K562 (cell line): Measurements from ENCODE around the gene CTCFL. TPM values are rescaled to one million over a fixed set of nuclear protein-coding genes. Genes with fewer than 3 reads are reported as not detected.
A peak's percentile ranks its signal among the peaks of the same experiment; 100 is the strongest.

Experiments
- ATAC-seq: fragments of 200-7000 bp; cut with Tn5 transposase; 3 replicates; pipeline ENCODE4 v1.9.1; 2020; ENCODE audit warnings: moderate library complexity
- BruUV-seq: library from RNA; stranded (reverse); fragments of 400-500 nt; replicated peaks from 2 replicates; lab custom pipeline; 2021; lab: Mats Ljungman, UMichigan
- CTCF ChIA-PET: fragments of 300-600 bp; formaldehyde crosslinking; extraction: SDS; loops from one replicate; lab custom pipeline; 2021; ENCODE audit warnings: low intra/inter-chr PET ratio; lab: Yijun Ruan, JAX
- POLR2A ChIA-PET: fragments of 300-600, 350-650 bp; sonication (Branson Sonifier 250); formaldehyde crosslinking; extraction: SDS; loops from one replicate; lab custom pipeline; 2021; ENCODE audit warnings: antibody characterized with exemption, inconsistent platforms; lab: Yijun Ruan, JAX
- DNase-seq, 4 experiments: peaks; one replicate each; pipeline versions ENCODE4 v3.0.0 to v3.0.0-alpha.2; 2011 to 2018; ENCODE audit warnings: low spot score in 3 of 4, mixed read lengths in 3 of 4; ENCODE audit errors: extremely low read depth in 1 of 4
- FAIRE-seq: peaks from 2 replicates; lab custom pipeline; 2011; peaks lifted over from hg19 to GRCh38; lab: Jason Lieb, UNC
- H2AFZ ChIP-seq: 2 replicates; pipeline ENCODE4 v1.6.0; 2011; ENCODE audit warnings: low read depth, low read length, control low read depth, inconsistent platforms
- H3K27ac ChIP-seq: fragments of 200-600 bp; 3 replicates; pipeline ENCODE4 v1.8.0; 2011; ENCODE audit warnings: low read depth, mild to moderate bottlenecking, control low read depth, inconsistent platforms, low read length, moderate library complexity, mixed read lengths; ENCODE audit errors: extremely low read depth
- H3K27me3 ChIP-seq, 2 experiments: fragments of 300-600 bp in 1 of 2; 2 replicates in 1 of 2; 3 replicates in 1 of 2; pipeline versions ENCODE4 v1.6.0 to v1.8.0; 2011; ENCODE audit warnings: inconsistent platforms in 2 of 2, low read length in 2 of 2, mild to moderate bottlenecking in 1 of 2, mixed read lengths in 1 of 2, moderate library complexity in 1 of 2; ENCODE audit not compliant: control insufficient read depth in 2 of 2, insufficient read depth in 2 of 2
- H3K36me3 ChIP-seq: fragments of 300-600 bp; 3 replicates; pipeline ENCODE4 v1.8.0; 2011; ENCODE audit warnings: mild to moderate bottlenecking, low read length, inconsistent platforms; ENCODE audit not compliant: control insufficient read depth, insufficient read depth
- H3K4me1 ChIP-seq, 2 experiments: fragments of 200-600 bp in 1 of 2; replicated peaks in 1 of 2; 2 replicates in 1 of 2; 3 replicates in 1 of 2; pipeline versions ENCODE4 v1.5.1 to v1.8.0; 2011; ENCODE audit warnings: inconsistent platforms in 2 of 2, low read length in 2 of 2, mild to moderate bottlenecking in 1 of 2, mixed read lengths in 1 of 2, moderate library complexity in 1 of 2; ENCODE audit not compliant: control insufficient read depth in 2 of 2, insufficient read depth in 2 of 2
- H3K4me2 ChIP-seq: 2 replicates; pipeline ENCODE4 v1.6.1; 2011; ENCODE audit warnings: low read length, control low read depth, inconsistent platforms, mixed read lengths; ENCODE audit not compliant: insufficient read depth
- H3K4me3 ChIP-seq: fragments of 200-600 bp; sonication (generic), shearing (Covaris generic); 2 replicates; pipeline ENCODE4 v1.5.1; 2016; ENCODE audit warnings: control low read depth, inconsistent platforms
- H3K79me2 ChIP-seq: fragments of 200-600 bp; 3 replicates; pipeline ENCODE4 v1.8.0; 2011; ENCODE audit warnings: low read length, inconsistent platforms; ENCODE audit not compliant: control insufficient read depth, insufficient read depth
- H3K9ac ChIP-seq, 2 experiments: 2 replicates each; pipeline versions ENCODE4 v1.6.0 to v1.6.1; 2011; ENCODE audit warnings: low read depth in 2 of 2, low read length in 2 of 2, control low read depth in 1 of 2, inconsistent platforms in 1 of 2, mild to moderate bottlenecking in 1 of 2, mixed read lengths in 1 of 2; ENCODE audit not compliant: insufficient read depth in 1 of 2
- H3K9me1 ChIP-seq: one replicate; pipeline ENCODE4 v1.6.0; 2011; ENCODE audit warnings: inconsistent platforms, mild to moderate bottlenecking, low read length, moderate library complexity; ENCODE audit not compliant: control insufficient read depth, insufficient read depth
- H3K9me3 ChIP-seq: replicated peaks from 2 replicates; pipeline ENCODE4 v1.5.1; 2011; ENCODE audit warnings: low read depth, low read length, inconsistent platforms; ENCODE audit not compliant: control insufficient read depth, insufficient read depth
- H4K20me1 ChIP-seq: replicated peaks from 2 replicates; pipeline ENCODE4 v1.6.1; 2011; ENCODE audit warnings: low read length, inconsistent platforms, mixed read lengths; ENCODE audit not compliant: control insufficient read depth, insufficient read depth
- CBFB ChIP-seq: sonication (generic); formaldehyde crosslinking; IDR thresholded peaks from 2 replicates; pipeline ENCODE4 v1.4.0; 2020; ENCODE audit warnings: mild to moderate bottlenecking, missing genetic modification reagents
- EP400 ChIP-seq: fragments of 450-650 bp; IDR thresholded peaks from 2 replicates; pipeline ENCODE4 v1.6.1; 2017; ENCODE audit warnings: antibody characterized with exemption, mild to moderate bottlenecking, moderate library complexity
- FOXJ2 ChIP-seq: fragments of 200-800 bp; sonication (Bioruptor generic); IDR thresholded peaks from 2 replicates; pipeline ENCODE4 v1.6.1; 2016; ENCODE audit warnings: missing genetic modification characterization, missing compliant biosample characterization
- HDAC3 ChIP-seq: fragments of 450-650 bp; IDR thresholded peaks from 2 replicates; pipeline ENCODE4 v1.6.1; 2018; ENCODE audit warnings: borderline replicate concordance, mild to moderate bottlenecking, moderate library complexity; ENCODE audit not compliant: partially characterized antibody
- WGBS: fragments of 100-300 bp; shearing (Covaris generic); methylation state at CpG from one replicate; pipeline ENCODE4 v1.1.6; 2016; ENCODE audit warnings: low coverage, mixed read lengths; ENCODE audit not compliant: insufficient coverage; ENCODE audit errors: missing lambda C conversion rate; 5-methylcytosine and 5-hydroxymethylcytosine counted together
- in situ Hi-C: fragments of 300-500 bp; cut with MboI; formaldehyde crosslinking; loops from 4 replicates; pipeline ENCODE4 v1.15.0; 2018; ENCODE audit warnings: inconsistent platforms, mixed read lengths
- intact Hi-C: fragments of 100-400 bp; cut with micrococcal nuclease; formaldehyde crosslinking; loops from 2 replicates; pipeline ENCODE4 v1.14.2; 2022
- polyA plus RNA-seq, 8 experiments: library from polyadenylated mRNA; depleted of rRNA in 4 of 8; stranded (reverse) in 5 of 8; unstranded in 3 of 8; fragments of >200 nt; fragmentation: Nextera tagmentation in 2 of 8; fragmentation: Illumina TruSeq in 1 of 8; extraction: Ambion mirVana in 2 of 8; extraction: Trizol in 1 of 8; gene quantifications; 2 replicates each; pipeline versions ENCODE4 v1.2.1 to v1.2.3, GENCODE V29; 2011 to 2014; ENCODE audit warnings: inconsistent platforms in 1 of 8, missing spikeins in 1 of 8
- total RNA-seq, 7 experiments: library from RNA; depleted of rRNA in 6 of 7; stranded (reverse); fragments of >200 nt in 6 of 7; fragmentation: Illumina TruSeq in 2 of 7; extraction: Trizol in 2 of 7; gene quantifications; 2 replicates each; pipeline versions ENCODE4 v1.2.1 to v1.2.3, GENCODE V29; 2011 to 2021; ENCODE audit warnings: low replicate concordance in 1 of 7
- TF ChIP-seq, protein P1 (sequence below): fragments of 250-450 bp; sonication (Bioruptor Pico); IDR thresholded peaks from 2 replicates; pipeline ENCODE4 v1.5.0; 2021
- TF ChIP-seq, protein P2 (sequence below), 2 experiments: fragments of 450-650 bp in 1 of 2; sonication (generic) in 1 of 2; formaldehyde crosslinking in 1 of 2; IDR thresholded peaks in 1 of 2; conservative IDR thresholded peaks in 1 of 2; 2 replicates each; pipeline versions ENCODE4 v1.6.1 to v1.8.1; 2016 to 2023; ENCODE audit warnings: mild to moderate bottlenecking in 2 of 2, moderate library complexity in 2 of 2, inconsistent platforms in 1 of 2, missing genetic modification reagents in 1 of 2
- TF ChIP-seq, protein P3 (sequence below): fragments of 450-650 bp; formaldehyde crosslinking; IDR thresholded peaks from 2 replicates; pipeline ENCODE4 v1.4.0; 2022; ENCODE audit warnings: missing genetic modification characterization
- TF ChIP-seq, protein P4 (sequence below): sonication (generic); formaldehyde crosslinking; IDR thresholded peaks from 2 replicates; pipeline ENCODE4 v1.8.1; 2022; ENCODE audit warnings: missing genetic modification reagents
- TF ChIP-seq, protein P5 (sequence below): sonication (generic); formaldehyde crosslinking; IDR thresholded peaks from 2 replicates; pipeline ENCODE4 v1.8.0; 2022; ENCODE audit warnings: missing genetic modification reagents, mild to moderate bottlenecking, moderate library complexity, borderline replicate concordance

The CTCFL gene
- total and polyA plus RNA-seq, 9 of the 15 experiments (the other 6 are each of a cell fraction or from before 2014, with no cell fraction given): 42.4 to 188 (median 111) TPM

DNA sequence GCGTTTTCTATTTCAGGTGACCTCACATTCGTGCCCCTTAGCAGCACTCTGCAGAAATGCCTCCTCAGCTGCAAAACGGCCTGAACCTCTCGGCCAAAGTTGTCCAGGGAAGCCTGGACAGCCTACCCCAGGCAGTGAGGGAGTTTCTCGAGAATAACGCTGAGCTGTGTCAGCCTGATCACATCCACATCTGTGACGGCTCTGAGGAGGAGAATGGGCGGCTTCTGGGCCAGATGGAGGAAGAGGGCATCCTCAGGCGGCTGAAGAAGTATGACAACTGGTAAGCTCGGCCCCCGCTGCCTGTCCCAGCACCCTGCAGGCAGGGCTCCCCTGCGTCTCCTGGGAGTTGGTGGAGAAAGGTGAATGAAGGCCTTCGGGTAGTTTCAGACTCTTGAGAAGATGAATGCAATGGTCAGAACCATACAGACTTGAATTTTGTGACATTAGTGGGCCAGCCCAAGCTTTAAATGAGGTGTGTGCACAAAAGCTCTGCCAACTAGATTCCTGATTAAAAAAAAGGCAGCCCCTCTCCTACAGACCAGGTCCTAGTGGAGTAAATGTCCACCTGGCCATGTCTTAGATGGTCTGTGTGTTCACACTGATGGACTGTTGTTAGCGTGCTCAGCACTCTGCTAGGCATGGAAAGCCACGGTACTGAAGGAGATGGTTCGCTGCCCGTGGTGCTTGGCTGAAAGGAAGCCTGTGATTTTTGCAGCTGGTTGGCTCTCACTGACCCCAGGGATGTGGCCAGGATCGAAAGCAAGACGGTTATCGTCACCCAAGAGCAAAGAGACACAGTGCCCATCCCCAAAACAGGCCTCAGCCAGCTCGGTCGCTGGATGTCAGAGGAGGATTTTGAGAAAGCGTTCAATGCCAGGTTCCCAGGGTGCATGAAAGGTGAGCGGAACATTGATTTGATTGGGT lies 36.7 kb upstream of the CTCFL start (continued):
- TF ChIP-seq CBFB (no peak), HDAC3 (no peak), FOXJ2 (tag) (no peak)

DNA sequence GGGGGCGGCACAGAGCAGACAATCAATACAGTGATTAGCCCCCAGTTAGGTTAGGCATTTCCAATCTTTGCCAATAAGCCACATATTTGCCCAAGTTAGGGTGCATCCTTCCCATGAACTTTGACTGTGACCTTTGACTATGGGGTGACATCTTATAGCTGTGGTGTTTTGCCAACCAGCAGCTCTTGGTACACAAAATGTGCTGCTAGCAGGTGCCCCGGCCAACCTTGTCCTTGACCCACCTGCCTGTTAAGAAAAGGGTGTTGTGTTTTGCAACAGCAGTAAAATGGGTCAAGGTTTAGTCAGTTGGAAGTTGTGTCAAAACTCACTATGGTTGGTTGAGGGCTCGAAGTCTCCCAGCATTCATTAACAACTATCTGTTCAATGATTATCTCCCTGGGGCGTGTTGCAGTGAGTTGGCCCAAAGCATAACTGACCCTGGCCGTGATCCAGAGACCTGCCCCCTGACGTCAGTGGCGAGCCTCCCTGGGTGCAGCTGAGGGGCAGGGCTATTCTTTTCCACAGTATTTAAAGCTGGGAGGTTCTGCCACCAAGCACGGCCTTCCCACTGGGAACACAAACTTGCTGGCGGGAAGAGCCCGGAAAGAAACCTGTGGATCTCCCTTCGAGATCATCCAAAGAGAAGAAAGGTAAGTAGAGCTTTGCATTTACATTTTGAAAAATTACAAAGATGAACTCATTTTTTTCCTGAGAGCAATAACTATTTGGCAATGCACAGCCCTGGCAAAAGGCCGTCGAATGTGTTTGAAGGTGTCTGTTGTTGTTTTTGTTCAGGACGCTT lies 35.8 kb upstream of the CTCFL start, which contains the start of gene PCK1:
Gene PCK1 (plus strand): TSS at position 557 of the 802 bp plus-strand sequence. CDS start 302 bp downstream, outside the sequence.
- ChIA-PET POLR2A (interaction anchor here (0.7 to 2.3 kb wide), 6 partner anchors 9 to 26 kb away, joined by 3 to 8 read pairs (median 4); no protein-coding TSS in a partner anchor), CTCF (interaction anchor here (0.6 kb wide), 1 partner anchor 34 kb away, joined by 7 read pairs; no protein-coding TSS in a partner anchor)
- intact Hi-C loops (no loop called here), in situ Hi-C loops (no loop called here)
- Histone ChIP-seq H3K4me2 (peak within 1 kb of the TSS; percentile 62), H3K9me1 (no peaks in the 10 kb centered on the region), H3K36me3 (no peaks in the 10 kb centered on the region), H3K79me2 (no peaks in the 10 kb centered on the region), H2AFZ (peak within 1 kb of the TSS; percentile 88), H3K27ac (peak within 1 kb of the TSS; percentile 78), H3K4me3 (no peak within 1 kb of the TSS), H3K4me1 (peaks cover 27 to 34% of the 10 kb centered on the region in 2 experiments), H4K20me1 (no peaks in the 10 kb centered on the region), H3K27me3 (no peaks in the 10 kb centered on the region), H3K9ac (peak within 1 kb of the TSS; percentile 16 to 81; a peak in 3 of 4 replicates), H3K9me3 (no peaks in the 10 kb centered on the region)
- WGBS: 13% methylated on average over 14 of the region's 14 CpGs
- FAIRE-seq (peak; percentile 93), ATAC-seq (peak; percentile 95), DNase-seq (peak; percentile 66 to 86 (median 78))
- BruUV-seq: no TSS peak
- TF ChIP-seq, protein P1, sequence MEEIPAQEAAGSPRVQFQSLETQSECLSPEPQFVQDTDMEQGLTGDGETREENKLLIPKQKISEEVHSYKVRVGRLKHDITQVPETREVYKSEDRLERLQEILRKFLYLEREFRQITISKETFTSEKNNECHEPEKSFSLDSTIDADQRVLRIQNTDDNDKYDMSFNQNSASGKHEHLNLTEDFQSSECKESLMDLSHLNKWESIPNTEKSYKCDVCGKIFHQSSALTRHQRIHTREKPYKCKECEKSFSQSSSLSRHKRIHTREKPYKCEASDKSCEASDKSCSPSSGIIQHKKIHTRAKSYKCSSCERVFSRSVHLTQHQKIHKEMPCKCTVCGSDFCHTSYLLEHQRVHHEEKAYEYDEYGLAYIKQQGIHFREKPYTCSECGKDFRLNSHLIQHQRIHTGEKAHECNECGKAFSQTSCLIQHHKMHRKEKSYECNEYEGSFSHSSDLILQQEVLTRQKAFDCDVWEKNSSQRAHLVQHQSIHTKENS (CRISPR knock-in tag): no peak
- TF ChIP-seq, protein P2, sequence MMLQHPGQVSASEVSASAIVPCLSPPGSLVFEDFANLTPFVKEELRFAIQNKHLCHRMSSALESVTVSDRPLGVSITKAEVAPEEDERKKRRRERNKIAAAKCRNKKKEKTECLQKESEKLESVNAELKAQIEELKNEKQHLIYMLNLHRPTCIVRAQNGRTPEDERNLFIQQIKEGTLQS (IDR thresholded peaks at IDR 0.05): peak; percentile 53; the same call in 1 of the 2 replicates
- TF ChIP-seq, protein P2 (CRISPR knock-in tag; conservative IDR thresholded peaks at IDR 0.05): peak; percentile 79
- TF ChIP-seq, protein P3, sequence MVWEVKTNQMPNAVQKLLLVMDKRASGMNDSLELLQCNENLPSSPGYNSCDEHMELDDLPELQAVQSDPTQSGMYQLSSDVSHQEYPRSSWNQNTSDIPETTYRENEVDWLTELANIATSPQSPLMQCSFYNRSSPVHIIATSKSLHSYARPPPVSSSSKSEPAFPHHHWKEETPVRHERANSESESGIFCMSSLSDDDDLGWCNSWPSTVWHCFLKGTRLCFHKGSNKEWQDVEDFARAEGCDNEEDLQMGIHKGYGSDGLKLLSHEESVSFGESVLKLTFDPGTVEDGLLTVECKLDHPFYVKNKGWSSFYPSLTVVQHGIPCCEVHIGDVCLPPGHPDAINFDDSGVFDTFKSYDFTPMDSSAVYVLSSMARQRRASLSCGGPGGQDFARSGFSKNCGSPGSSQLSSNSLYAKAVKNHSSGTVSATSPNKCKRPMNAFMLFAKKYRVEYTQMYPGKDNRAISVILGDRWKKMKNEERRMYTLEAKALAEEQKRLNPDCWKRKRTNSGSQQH: no peak
- TF ChIP-seq, protein P4, sequence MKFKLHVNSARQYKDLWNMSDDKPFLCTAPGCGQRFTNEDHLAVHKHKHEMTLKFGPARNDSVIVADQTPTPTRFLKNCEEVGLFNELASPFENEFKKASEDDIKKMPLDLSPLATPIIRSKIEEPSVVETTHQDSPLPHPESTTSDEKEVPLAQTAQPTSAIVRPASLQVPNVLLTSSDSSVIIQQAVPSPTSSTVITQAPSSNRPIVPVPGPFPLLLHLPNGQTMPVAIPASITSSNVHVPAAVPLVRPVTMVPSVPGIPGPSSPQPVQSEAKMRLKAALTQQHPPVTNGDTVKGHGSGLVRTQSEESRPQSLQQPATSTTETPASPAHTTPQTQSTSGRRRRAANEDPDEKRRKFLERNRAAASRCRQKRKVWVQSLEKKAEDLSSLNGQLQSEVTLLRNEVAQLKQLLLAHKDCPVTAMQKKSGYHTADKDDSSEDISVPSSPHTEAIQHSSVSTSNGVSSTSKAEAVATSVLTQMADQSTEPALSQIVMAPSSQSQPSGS (CRISPR knock-in tag): 0 out of 2 replicates have a peak, but pooled peaks have one; percentile 11
- TF ChIP-seq, protein P5, sequence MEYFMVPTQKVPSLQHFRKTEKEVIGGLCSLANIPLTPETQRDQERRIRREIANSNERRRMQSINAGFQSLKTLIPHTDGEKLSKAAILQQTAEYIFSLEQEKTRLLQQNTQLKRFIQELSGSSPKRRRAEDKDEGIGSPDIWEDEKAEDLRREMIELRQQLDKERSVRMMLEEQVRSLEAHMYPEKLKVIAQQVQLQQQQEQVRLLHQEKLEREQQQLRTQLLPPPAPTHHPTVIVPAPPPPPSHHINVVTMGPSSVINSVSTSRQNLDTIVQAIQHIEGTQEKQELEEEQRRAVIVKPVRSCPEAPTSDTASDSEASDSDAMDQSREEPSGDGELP (CRISPR knock-in tag): peak; percentile 81; the same call in 1 of the 2 replicates
- 0 out of 2 replicates have a peak, but pooled peaks have one; percentile 20 for TF ChIP-seq EP400
